Measurements from ENCODE around the gene HNRNPUL1.

DNA sequence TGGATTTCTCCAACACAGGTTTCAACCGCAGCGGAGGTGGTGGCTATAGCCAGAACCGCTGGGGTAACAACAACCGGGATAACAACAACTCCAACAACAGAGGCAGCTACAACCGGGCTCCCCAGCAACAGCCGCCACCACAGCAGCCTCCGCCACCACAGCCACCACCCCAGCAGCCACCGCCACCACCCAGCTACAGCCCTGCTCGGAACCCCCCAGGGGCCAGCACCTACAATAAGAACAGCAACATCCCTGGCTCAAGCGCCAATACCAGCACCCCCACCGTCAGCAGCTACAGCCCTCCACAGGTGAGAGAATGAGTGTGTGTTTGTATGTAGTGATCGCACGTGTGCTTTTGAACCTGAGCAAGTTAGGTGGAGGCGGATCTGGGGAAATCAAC, 39.8 kb downstream of the HNRNPUL1 start:
- TF ChIP-seq, protein P1, sequence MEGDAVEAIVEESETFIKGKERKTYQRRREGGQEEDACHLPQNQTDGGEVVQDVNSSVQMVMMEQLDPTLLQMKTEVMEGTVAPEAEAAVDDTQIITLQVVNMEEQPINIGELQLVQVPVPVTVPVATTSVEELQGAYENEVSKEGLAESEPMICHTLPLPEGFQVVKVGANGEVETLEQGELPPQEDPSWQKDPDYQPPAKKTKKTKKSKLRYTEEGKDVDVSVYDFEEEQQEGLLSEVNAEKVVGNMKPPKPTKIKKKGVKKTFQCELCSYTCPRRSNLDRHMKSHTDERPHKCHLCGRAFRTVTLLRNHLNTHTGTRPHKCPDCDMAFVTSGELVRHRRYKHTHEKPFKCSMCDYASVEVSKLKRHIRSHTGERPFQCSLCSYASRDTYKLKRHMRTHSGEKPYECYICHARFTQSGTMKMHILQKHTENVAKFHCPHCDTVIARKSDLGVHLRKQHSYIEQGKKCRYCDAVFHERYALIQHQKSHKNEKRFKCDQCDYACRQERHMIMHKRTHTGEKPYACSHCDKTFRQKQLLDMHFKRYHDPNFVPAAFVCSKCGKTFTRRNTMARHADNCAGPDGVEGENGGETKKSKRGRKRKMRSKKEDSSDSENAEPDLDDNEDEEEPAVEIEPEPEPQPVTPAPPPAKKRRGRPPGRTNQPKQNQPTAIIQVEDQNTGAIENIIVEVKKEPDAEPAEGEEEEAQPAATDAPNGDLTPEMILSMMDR (IDR thresholded peaks at IDR 0.05), result no peak
- TF ChIP-seq POLR2A (IDR thresholded peaks at IDR 0.05), result no peak
